Smooth muscle cell of trachea (primary cell): ENCODE results near the gene IGSF8. TPM values are rescaled to one million over a fixed set of nuclear protein-coding genes. Genes with fewer than 3 reads are reported as not detected.

Source experiments
- total RNA-seq: library from RNA; depleted of rRNA; stranded (reverse); fragments of >200 nt; gene quantifications from 2 replicates; pipeline ENCODE4 v1.2.1, GENCODE V29; 2014

IGSF8 gene, protein sequence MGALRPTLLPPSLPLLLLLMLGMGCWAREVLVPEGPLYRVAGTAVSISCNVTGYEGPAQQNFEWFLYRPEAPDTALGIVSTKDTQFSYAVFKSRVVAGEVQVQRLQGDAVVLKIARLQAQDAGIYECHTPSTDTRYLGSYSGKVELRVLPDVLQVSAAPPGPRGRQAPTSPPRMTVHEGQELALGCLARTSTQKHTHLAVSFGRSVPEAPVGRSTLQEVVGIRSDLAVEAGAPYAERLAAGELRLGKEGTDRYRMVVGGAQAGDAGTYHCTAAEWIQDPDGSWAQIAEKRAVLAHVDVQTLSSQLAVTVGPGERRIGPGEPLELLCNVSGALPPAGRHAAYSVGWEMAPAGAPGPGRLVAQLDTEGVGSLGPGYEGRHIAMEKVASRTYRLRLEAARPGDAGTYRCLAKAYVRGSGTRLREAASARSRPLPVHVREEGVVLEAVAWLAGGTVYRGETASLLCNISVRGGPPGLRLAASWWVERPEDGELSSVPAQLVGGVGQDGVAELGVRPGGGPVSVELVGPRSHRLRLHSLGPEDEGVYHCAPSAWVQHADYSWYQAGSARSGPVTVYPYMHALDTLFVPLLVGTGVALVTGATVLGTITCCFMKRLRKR
- total RNA-seq, result 16.0 and 38.5 TPM in 2 replicates

DNA sequence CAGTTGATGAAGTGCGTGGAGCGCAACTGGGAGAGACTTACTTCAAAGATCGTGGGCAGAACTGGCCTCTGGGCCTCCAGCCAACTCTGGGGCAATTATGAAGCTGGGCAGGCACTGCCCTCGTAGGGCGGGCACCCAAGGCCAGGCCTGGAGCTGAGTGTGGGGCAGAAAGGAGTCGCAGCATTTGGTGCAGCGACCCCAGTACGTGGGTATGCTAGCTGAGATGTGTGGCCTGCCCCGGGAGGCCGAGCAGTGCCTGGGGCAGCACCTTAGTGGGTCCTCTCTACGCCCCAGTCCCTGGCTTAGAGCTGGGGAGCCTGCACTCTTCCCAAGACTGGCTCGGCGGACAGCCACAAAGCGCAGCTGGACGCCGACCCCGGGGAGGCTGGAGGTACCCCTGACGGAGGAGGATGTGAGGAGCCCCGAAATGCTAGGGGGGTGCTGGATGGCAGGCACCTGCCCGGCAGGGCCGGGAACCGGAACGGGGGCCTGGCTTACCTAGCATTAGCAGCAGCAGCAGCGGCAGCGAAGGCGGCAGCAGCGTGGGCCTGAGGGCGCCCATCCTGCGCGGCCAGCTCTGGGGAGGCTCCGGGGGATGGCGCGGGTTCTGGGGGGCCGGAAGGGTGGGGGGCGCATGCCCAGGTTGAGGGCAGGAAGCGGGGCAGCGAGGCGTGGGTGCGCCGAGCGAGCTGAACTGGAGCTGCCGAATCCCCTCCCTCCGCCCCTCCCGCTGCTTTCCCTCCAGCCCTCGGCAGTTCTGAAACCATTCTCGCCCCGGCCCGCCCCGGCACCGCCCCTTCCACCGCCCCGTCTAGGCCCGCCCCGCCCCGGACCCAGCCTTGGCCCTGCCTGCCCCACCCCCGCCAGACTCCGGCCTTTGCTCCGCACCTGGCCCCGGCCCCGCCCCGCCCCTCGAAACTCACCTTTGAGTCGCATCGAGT is at the start of gene IGSF8:
IGSF8 (minus strand) TSS at position 709 of the 941 bp plus-strand sequence; CDS start at position 562, 147 bp downstream.

DNA sequence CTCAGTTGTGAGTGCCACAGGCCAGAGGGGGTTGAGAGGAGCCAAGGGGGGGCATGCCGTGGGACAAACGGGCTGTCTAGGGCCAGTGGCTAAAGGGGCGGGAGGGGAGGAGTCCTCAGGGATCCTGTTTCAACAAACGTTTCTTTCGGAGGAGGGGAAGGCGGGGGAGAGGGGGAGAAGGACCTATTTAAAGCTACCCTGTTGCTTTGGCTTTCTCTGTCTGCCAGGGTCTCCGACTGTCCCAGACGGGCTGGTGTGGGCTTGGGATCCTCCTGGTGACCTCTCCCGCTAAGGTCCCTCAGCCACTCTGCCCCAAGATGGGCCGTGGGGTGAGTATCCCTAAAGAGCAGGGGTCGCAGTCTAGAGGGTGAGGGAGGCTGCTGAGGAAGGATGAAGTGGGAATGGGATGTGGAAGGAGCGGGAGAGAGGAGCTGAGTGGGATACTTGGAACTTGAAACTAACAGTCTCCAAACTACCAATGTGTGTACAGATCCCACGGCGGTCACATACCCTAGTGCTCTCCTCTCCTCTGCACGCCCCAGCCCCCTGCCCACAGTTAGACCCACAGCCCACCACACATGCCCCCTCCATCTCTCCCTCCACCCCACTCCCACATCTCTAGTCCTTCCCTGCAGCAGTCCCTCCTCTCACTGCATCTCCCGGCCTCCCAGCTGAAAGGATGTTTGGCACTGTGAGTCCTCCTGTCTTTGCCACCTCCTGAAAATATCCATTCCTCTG is 17.3 kb upstream of the IGSF8 start, which contains the start of gene ATP1A2:
ATP1A2 (plus strand) TSS at position 215 of the 738 bp plus-strand sequence; CDS start at position 318, 103 bp downstream.

DNA sequence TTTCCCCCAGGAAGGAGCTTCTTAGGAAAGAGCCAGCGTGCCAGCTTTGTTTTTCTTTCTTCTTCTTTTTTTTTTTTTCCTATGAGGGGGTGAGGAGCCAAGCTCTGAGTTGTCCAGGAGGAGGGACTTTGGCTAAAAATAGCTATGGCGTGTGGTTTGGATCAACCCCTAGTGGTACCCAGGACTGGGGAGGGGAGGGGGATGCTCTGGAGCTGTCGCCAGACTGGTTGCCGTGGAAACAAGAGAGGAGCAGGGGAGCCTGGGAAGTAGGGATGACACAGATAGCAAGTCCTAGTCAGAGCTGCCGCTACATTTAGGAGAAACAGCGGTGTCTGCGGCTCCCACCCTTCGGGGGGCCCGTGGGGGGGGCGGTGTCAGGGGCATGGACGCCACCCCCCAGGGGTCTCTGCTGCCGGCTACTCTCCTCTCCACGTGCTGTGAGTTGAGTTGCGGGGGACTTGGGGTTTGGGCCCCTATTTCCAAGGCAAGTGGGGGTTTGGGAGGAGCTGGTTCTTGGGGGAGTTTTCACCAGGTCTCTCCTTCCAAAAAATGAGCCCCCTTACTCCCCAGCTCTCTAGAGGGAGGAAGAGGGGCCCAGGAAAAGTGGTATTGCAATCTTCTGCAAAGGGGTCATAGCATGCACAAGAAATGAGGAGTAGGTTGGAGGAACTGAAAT is 17.0 kb downstream of the IGSF8 start, which contains the start of gene KCNJ9:
KCNJ9 (plus strand) TSS at position 278 of the 676 bp plus-strand sequence. CDS start 2,493 bp downstream, outside the sequence.

DNA sequence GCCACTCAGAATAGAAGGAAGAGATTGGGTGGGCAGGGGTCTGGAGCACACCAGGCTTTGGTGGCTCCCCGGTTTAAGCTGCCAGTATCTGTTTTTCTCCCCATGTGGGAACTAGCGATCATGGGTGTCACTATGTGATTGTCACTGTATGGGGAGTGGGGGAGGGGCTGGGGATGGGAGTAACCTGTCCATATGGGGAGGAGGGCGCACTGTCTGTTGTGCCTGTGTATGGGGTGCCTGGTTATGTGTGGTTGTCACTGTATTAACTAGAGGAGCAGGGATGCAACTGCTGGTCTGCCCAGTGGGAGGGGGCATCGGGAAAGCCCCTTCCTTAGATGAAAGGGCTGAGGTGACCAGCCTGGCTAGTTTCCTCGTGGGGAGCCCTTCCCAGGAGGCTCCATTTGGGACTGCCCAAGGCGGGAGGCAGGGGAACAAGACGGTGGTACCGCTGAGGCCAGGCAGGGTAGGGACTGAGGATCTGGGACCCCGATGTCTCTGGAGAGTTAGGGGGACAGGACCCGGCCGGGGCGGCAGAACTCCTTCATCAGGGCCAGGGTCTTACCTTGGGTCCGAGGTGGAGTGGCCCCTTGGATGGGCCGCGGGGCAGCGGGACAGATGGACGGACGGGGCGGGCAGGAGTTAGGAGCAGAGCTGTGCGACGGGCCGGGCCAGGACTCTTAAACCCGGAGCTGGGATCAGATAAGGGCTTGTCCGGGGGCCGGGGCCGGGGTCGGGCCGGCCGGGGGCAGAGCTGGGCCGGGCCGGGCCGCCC is 28.8 kb downstream of the IGSF8 start, which contains the start of gene KCNJ10:
KCNJ10 (minus strand) TSS at position 701 of the 772 bp plus-strand sequence. CDS start 27,628 bp downstream, outside the sequence.

Other genes with a start within 250 kb of the IGSF8 start
- 0.15 and 0.17 TPM in 2 replicates for gene VSIG8, start 236.0 kb downstream of the IGSF8 start, total RNA-seq
- 1.0 and 1.3 TPM in 2 replicates for gene CFAP45, start 198.5 kb downstream of the IGSF8 start, total RNA-seq
- gene TAGLN2, start 173.1 kb downstream of the IGSF8 start, total RNA-seq, result 318 and 504 TPM in 2 replicates
- gene IGSF9, start 153.0 kb downstream of the IGSF8 start, total RNA-seq, result not detected in 2 replicates
- gene SLAMF9, start 144.4 kb downstream of the IGSF8 start, total RNA-seq, result 0.33 TPM in 1 of 2 replicates, not detected in the other
- gene PIGM, start 66.6 kb downstream of the IGSF8 start, total RNA-seq, result 4.3 and 4.9 TPM in 2 replicates
- gene KCNJ10, start 28.5 kb downstream of the IGSF8 start, total RNA-seq, result under 0.01 TPM in 1 of 2 replicates, not detected in the other
- under 0.01 TPM in 1 of 2 replicates, not detected in the other for gene KCNJ9, start 17.1 kb downstream of the IGSF8 start, total RNA-seq
- 0.58 and 5.8 TPM in 2 replicates for gene ATP1A2, start 17.1 kb upstream of the IGSF8 start, total RNA-seq
- not detected in 2 replicates for gene ATP1A4, start 53.0 kb upstream of the IGSF8 start, total RNA-seq
- gene CASQ1, start 92.0 kb upstream of the IGSF8 start, total RNA-seq, result 0.83 TPM in 1 of 2 replicates, not detected in the other
- gene PEA15, start 106.8 kb upstream of the IGSF8 start, total RNA-seq, result 80.4 and 137 TPM in 2 replicates
- gene DCAF8, start 163.9 kb upstream of the IGSF8 start, total RNA-seq, result 111 TPM in 2 replicates
- gene PEX19, start 186.5 kb upstream of the IGSF8 start, total RNA-seq, result 62.0 and 86.7 TPM in 2 replicates
- gene COPA, start 244.6 kb upstream of the IGSF8 start, total RNA-seq, result 337 and 425 TPM in 2 replicates
- gene NCSTN, start 244.8 kb upstream of the IGSF8 start, total RNA-seq, result 113 and 187 TPM in 2 replicates